Thyroid gland (tissue), 4 donors: ENCODE measurements around the gene INSYN2A.

ENCODE experiments used
- CTCF ChIP-seq, 6 experiments: fragments of 200-600 bp in 3 of 6; fragments of 450-650 bp in 3 of 6; sonication (generic) in 3 of 6; IDR thresholded peaks; one replicate each; pipeline ENCODE4 v1.5.1; 2016 to 2019; ENCODE audit warnings: antibody characterized with exemption in 6 of 6, mild to moderate bottlenecking in 2 of 6, inconsistent platforms in 1 of 6, moderate library complexity in 1 of 6
- POLR2A ChIP-seq, 2 donors: fragments of 450-650 bp; IDR thresholded peaks; one replicate each; pipeline ENCODE4 v1.6.1; 2017; ENCODE audit warnings: antibody characterized with exemption in 2 of 2, mild to moderate bottlenecking in 2 of 2, moderate library complexity in 1 of 2

GRCh38 chr10:127236266-127236665 lies 39.9 kb upstream of the INSYN2A start:
- TF ChIP-seq CTCF (IDR thresholded peaks at IDR 0.05) (no peak), POLR2A (IDR thresholded peaks at IDR 0.05) (no peak)
